Endothelial cell of umbilical vein (primary cell): ENCODE data around the gene GPRIN1. TPM values are rescaled to one million over a fixed set of nuclear protein-coding genes. Genes with fewer than 3 reads are reported as not detected.

Experiments
- BruUV-seq: library from RNA; stranded (reverse); fragments of 400-500 nt; replicated peaks from 2 replicates; lab custom pipeline; 2021; lab: Mats Ljungman, UMichigan
- CTCF ChIA-PET: fragments of 300-600, 350-600 bp; sonication (Branson Sonifier 250); formaldehyde crosslinking; loops from one replicate; lab custom pipeline; 2021; ENCODE audit warnings: antibody characterized with exemption, inconsistent platforms; lab: Charles Lee
- POLR2A ChIA-PET: fragments of 300-600, 350-600 bp; sonication (Branson Sonifier 250); formaldehyde crosslinking; loops from one replicate; lab custom pipeline; 2021; ENCODE audit warnings: antibody characterized with exemption, inconsistent platforms; lab: Charles Lee
- DNase-seq: peaks from one replicate; pipeline ENCODE4 v3.0.0-alpha.2; 2011; ENCODE audit warnings: low read depth, low spot score
- FAIRE-seq: peaks from 2 replicates; lab custom pipeline; 2011; peaks lifted over from hg19 to GRCh38; lab: Jason Lieb, UNC
- H2AFZ ChIP-seq: 2 replicates; pipeline ENCODE4 v1.6.0; 2012; ENCODE audit warnings: low read depth, low read length, control low read depth, inconsistent platforms
- H3K27ac ChIP-seq: 2 replicates; pipeline ENCODE4 v1.5.1; 2011; ENCODE audit warnings: low read depth, mild to moderate bottlenecking, control low read depth, low read length, moderate library complexity; ENCODE audit not compliant: insufficient read depth
- H3K27me3 ChIP-seq, 2 experiments: 2 replicates each; pipeline versions ENCODE4 v1.6.0 to v1.6.1; 2011; ENCODE audit warnings: low read length in 2 of 2, mixed read lengths in 1 of 2; ENCODE audit not compliant: control insufficient read depth in 2 of 2, insufficient read depth in 2 of 2
- H3K36me3 ChIP-seq, 2 experiments: 2 replicates in 1 of 2; 3 replicates in 1 of 2; pipeline ENCODE4 v1.5.1; 2011; ENCODE audit warnings: low read length in 2 of 2, mild to moderate bottlenecking in 1 of 2, moderate library complexity in 1 of 2; ENCODE audit not compliant: control insufficient read depth in 2 of 2, insufficient read depth in 2 of 2; ENCODE audit errors: extremely low read depth in 1 of 2
- H3K4me1 ChIP-seq: 3 replicates; pipeline ENCODE4 v1.5.1; 2011; ENCODE audit warnings: mild to moderate bottlenecking, low read length; ENCODE audit not compliant: control insufficient read depth, insufficient read depth; ENCODE audit errors: extremely low read depth
- H3K4me2 ChIP-seq: 2 replicates; pipeline ENCODE4 v1.6.1; 2011; ENCODE audit warnings: low read length, control low read depth, mixed read lengths; ENCODE audit not compliant: insufficient read depth
- H3K4me3 ChIP-seq, 3 experiments: fragments of 200-600 bp in 1 of 3; sonication (generic), shearing (Covaris generic) in 1 of 3; replicated peaks in 1 of 3; 2 replicates each; pipeline ENCODE4 v1.5.1; 2011 to 2016; ENCODE audit warnings: control low read depth in 3 of 3, low read length in 3 of 3, mild to moderate bottlenecking in 2 of 3, inconsistent platforms in 1 of 3, low read depth in 1 of 3, moderate library complexity in 1 of 3; ENCODE audit not compliant: insufficient read depth in 1 of 3
- H3K79me2 ChIP-seq: 2 replicates; pipeline ENCODE4 v1.6.0; 2012; ENCODE audit warnings: low read length, inconsistent platforms; ENCODE audit not compliant: control insufficient read depth, insufficient read depth
- H3K9ac ChIP-seq: replicated peaks from 2 replicates; pipeline ENCODE3; 2011; ENCODE audit warnings: low read length, control low read depth; ENCODE audit not compliant: insufficient read depth; ENCODE audit errors: extremely low read depth
- H3K9me1 ChIP-seq: replicated peaks from 3 replicates; pipeline ENCODE4 v1.6.0; 2011; ENCODE audit warnings: mild to moderate bottlenecking, low read length; ENCODE audit not compliant: control insufficient read depth, insufficient read depth; ENCODE audit errors: extremely low read depth
- H3K9me3 ChIP-seq: replicated peaks from 2 replicates; pipeline ENCODE4 v1.5.1; 2012; ENCODE audit warnings: low read length, inconsistent platforms; ENCODE audit not compliant: control insufficient read depth, insufficient read depth
- H4K20me1 ChIP-seq: replicated peaks from 2 replicates; pipeline ENCODE3; 2011; ENCODE audit warnings: mild to moderate bottlenecking, low read length; ENCODE audit not compliant: control insufficient read depth, insufficient read depth; ENCODE audit errors: extremely low read depth
- CTCF ChIP-seq, 2 donors: IDR thresholded peaks; 1 replicate in 1 of 2; 2 replicates in 1 of 2; pipeline ENCODE4 v1.5.1; 2011; ENCODE audit warnings: low read length in 2 of 2, mild to moderate bottlenecking in 2 of 2, moderate library complexity in 2 of 2, control low read depth in 1 of 2, inconsistent platforms in 1 of 2, low read depth in 1 of 2; ENCODE audit not compliant: insufficient read depth in 1 of 2; ENCODE audit errors: extremely low read depth in 1 of 2
- EZH2 ChIP-seq: IDR thresholded peaks from 2 replicates; pipeline ENCODE4 v1.6.1; 2012; ENCODE audit warnings: borderline replicate concordance, low read depth, mild to moderate bottlenecking, moderate library complexity, low read length, inconsistent platforms; ENCODE audit not compliant: severe bottlenecking
- FOS ChIP-seq: IDR thresholded peaks from 2 replicates; pipeline ENCODE4 v1.6.1; 2011; ENCODE audit warnings: mild to moderate bottlenecking, low read length, moderate library complexity, borderline replicate concordance; ENCODE audit not compliant: insufficient read depth
- GATA2 ChIP-seq: IDR thresholded peaks from 2 replicates; pipeline ENCODE4 v1.7.0; 2011; ENCODE audit warnings: low read depth, mild to moderate bottlenecking, moderate library complexity, mixed read lengths, low read length; ENCODE audit not compliant: insufficient read length, insufficient read depth
- JUN ChIP-seq: IDR thresholded peaks from 2 replicates; pipeline ENCODE4 v1.6.1; 2011; ENCODE audit warnings: borderline replicate concordance, low read depth; ENCODE audit not compliant: insufficient read length, insufficient read depth
- MAX ChIP-seq: IDR thresholded peaks from 2 replicates; pipeline ENCODE4 v1.6.1; 2011; ENCODE audit not compliant: insufficient read depth, insufficient read length
- MYC ChIP-seq: IDR thresholded peaks from one replicate; pipeline ENCODE4 v1.6.1; 2011; ENCODE audit warnings: mild to moderate bottlenecking, low read depth, low read length
- POLR2A ChIP-seq: IDR thresholded peaks from 2 replicates; pipeline ENCODE4 v1.6.1; 2012; ENCODE audit warnings: low read depth, mild to moderate bottlenecking, control low read depth, low read length
- POLR2AphosphoS5 ChIP-seq: IDR thresholded peaks from 2 replicates; pipeline ENCODE4 v1.6.1; 2012; ENCODE audit warnings: low read depth, mild to moderate bottlenecking, control low read depth, low read length, moderate library complexity; ENCODE audit not compliant: insufficient read depth
- dilution Hi-C: fragments of 300-500 bp; cut with MboI; formaldehyde crosslinking; loops from one replicate; pipeline ENCODE4 v1.15.0; 2019; ENCODE audit warnings: low sequenced_read_pairs; ENCODE audit not compliant: extremely low pct_ligation_motif_present
- intact Hi-C: fragments of 100-400 bp; cut with micrococcal nuclease; formaldehyde crosslinking; loops from one replicate; pipeline ENCODE4 v1.10.0; 2022
- polyA plus RNA-seq, 4 experiments: library from polyadenylated mRNA; depleted of rRNA in 3 of 4; stranded (reverse) in 3 of 4; unstranded in 1 of 4; fragments of >200 nt; gene quantifications; 2 replicates each; pipeline versions ENCODE4 v1.2.1 to v1.2.3, GENCODE V29; 2011 to 2012; ENCODE audit warnings: missing spikeins in 1 of 4
- total RNA-seq: library from RNA; stranded (reverse); gene quantifications from 2 replicates; pipeline ENCODE4 v1.2.3, GENCODE V29; 2021

Gene GPRIN1
- total and polyA plus RNA-seq, 2 donors (not counting 3 experiments of a cell fraction or from before 2014, with no cell fraction given) = 2.4 to 10.4 TPM

DNA sequence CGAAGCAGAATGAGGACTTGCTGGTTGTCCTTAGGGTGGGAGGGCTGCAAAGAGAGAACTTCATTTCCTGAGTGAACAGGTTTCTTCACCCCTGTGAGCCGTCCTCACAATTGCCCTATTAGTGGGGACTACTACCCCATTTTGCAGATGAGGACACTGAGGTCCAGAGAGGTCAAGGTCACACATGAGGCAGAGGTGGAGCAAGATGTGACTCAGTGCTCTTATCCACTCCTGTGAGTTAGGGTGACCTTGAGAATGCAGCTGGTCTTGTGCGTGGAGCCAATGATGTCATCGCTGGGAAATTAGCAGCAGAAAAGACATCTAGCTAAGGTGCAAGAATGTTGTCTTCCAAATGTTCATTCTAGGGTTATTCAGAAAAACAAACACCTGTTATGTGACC, 26.9 kb downstream of the GPRIN1 start:
- ChIA-PET CTCF (interaction anchor here (0.9 to 1.1 kb wide), 2 partner anchors 12 to 47 kb away, joined by 3 read pairs; partner anchors contain the start of gene SNCB), POLR2A (no interaction called here)
- no peak overlapping the region for H3K27ac ChIP-seq
- no peak overlapping the region for H3K4me3 ChIP-seq
- H2AFZ ChIP-seq = no peak overlapping the region
- H3K4me1 ChIP-seq = no peaks in the 10 kb centered on the region
- no peak overlapping the region for H3K9ac ChIP-seq
- FAIRE-seq = no peak
- no peaks in the 10 kb centered on the region for H3K9me1 ChIP-seq
- dilution Hi-C loops (no loop called here), intact Hi-C loops (no loop called here)
- no peaks in the 10 kb centered on the region for H3K27me3 ChIP-seq
- no peaks in the 10 kb centered on the region for H4K20me1 ChIP-seq
- H3K4me2 ChIP-seq = no peak overlapping the region
- TF ChIP-seq GATA2 (no peak), EZH2 (no peak), MYC (no peak), JUN (no peak), FOS (no peak), POLR2A (no peak), POLR2AphosphoS5 (no peak), CTCF (IDR thresholded peaks at IDR 0.05; ENCODE audit: extremely low read depth in 1 of 2, insufficient read depth in 1 of 2, low read depth in 1 of 2, low read length in 2 of 2) (no peak), MAX (no peak)
- no TSS peak for BruUV-seq
- DNase-seq = no peak
- H3K9me3 ChIP-seq = no peaks in the 10 kb centered on the region
- no peaks in the 10 kb centered on the region for H3K79me2 ChIP-seq
- H3K36me3 ChIP-seq = no peaks in the 10 kb centered on the region
